ENCODE measurements around the gene RPRD2. TPM values are rescaled to one million over a fixed set of nuclear protein-coding genes. Genes with fewer than 3 reads are reported as not detected.

The RPRD2 gene
- total and polyA plus RNA-seq, 7 donors: 4.2 to 26.7 (median 16.2) TPM

GRCh38 chr1:150477733-150478132 lies 113.8 kb downstream of the RPRD2 start:
- WGBS, 2 donors: 17 to 52% methylated on average over 4 of the region's 4 CpGs
- no peak for DNase-seq
- Histone ChIP-seq H3K27ac (no peak overlapping the region), H3K36me3 (peaks cover 1 to 6% (median 3%) of the 10 kb centered on the region in 4 donors), H3K9me3 (no peaks in the 10 kb centered on the region), H3K4me1 (peaks cover 0 to 4% (median 0%) of the 10 kb centered on the region in 4 donors), H3K27me3 (no peaks in the 10 kb centered on the region), H3K4me3 (no peak overlapping the region)
- intact Hi-C loops (cut with DNase I): no loop called here
- TF ChIP-seq, protein P1, sequence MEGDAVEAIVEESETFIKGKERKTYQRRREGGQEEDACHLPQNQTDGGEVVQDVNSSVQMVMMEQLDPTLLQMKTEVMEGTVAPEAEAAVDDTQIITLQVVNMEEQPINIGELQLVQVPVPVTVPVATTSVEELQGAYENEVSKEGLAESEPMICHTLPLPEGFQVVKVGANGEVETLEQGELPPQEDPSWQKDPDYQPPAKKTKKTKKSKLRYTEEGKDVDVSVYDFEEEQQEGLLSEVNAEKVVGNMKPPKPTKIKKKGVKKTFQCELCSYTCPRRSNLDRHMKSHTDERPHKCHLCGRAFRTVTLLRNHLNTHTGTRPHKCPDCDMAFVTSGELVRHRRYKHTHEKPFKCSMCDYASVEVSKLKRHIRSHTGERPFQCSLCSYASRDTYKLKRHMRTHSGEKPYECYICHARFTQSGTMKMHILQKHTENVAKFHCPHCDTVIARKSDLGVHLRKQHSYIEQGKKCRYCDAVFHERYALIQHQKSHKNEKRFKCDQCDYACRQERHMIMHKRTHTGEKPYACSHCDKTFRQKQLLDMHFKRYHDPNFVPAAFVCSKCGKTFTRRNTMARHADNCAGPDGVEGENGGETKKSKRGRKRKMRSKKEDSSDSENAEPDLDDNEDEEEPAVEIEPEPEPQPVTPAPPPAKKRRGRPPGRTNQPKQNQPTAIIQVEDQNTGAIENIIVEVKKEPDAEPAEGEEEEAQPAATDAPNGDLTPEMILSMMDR (IDR thresholded peaks at IDR 0.05): no peak
- TF ChIP-seq POLR2AphosphoS5 (IDR thresholded peaks at IDR 0.05) (no peak), EP300 (IDR thresholded peaks at IDR 0.05) (no peak), POLR2A (IDR thresholded peaks at IDR 0.05) (no peak)

- Histone ChIP-seq H3K4me3 (no peak overlapping the region), H3K36me3 (no peaks in the 10 kb centered on the region), H3K27me3 (no peaks in the 10 kb centered on the region), H3K27ac (no peak overlapping the region), H3K4me1 (peaks cover 0 to 4% (median 0%) of the 10 kb centered on the region in 4 donors), H3K9me3 (no peaks in the 10 kb centered on the region)
- DNase-seq: no peak
- TF ChIP-seq EP300 (IDR thresholded peaks at IDR 0.05) (no peak), POLR2A (IDR thresholded peaks at IDR 0.05) (no peak), POLR2AphosphoS5 (IDR thresholded peaks at IDR 0.05) (no peak)
- TF ChIP-seq, protein P1 (IDR thresholded peaks at IDR 0.05): no peak
- 40 to 64% methylated on average over 4 of the region's 4 CpGs for WGBS, 2 donors
- intact Hi-C loops (cut with DNase I): no loop called here
Measured at GRCh38 chr1:150479370-150479769, 115.4 kb downstream of the RPRD2 start.

GRCh38 chr1:150479927-150480352 lies 116.0 kb downstream of the RPRD2 start:
- WGBS, 2 donors: 30 to 61% methylated on average over 2 of the region's 2 CpGs
- peak; percentile 11 for DNase-seq
- intact Hi-C loops (cut with DNase I): no loop called here
- Histone ChIP-seq H3K27ac (no peak overlapping the region), H3K4me1 (peaks cover 0 to 4% (median 0%) of the 10 kb centered on the region in 4 donors), H3K36me3 (no peaks in the 10 kb centered on the region), H3K4me3 (no peak overlapping the region), H3K9me3 (no peaks in the 10 kb centered on the region), H3K27me3 (no peaks in the 10 kb centered on the region)
- no peak for TF ChIP-seq POLR2AphosphoS5 (IDR thresholded peaks at IDR 0.05)
- TF ChIP-seq POLR2A (IDR thresholded peaks at IDR 0.05): no peak
- no peak for TF ChIP-seq EP300 (IDR thresholded peaks at IDR 0.05)
- TF ChIP-seq, protein P1 (IDR thresholded peaks at IDR 0.05): no peak

GRCh38 chr1:150484431-150484830 lies 120.5 kb downstream of the RPRD2 start:
- peak; percentile 14 for DNase-seq
- H3K27me3 ChIP-seq: no peaks in the 10 kb centered on the region
- peaks cover 0 to 6% (median 0%) of the 10 kb centered on the region in 4 donors for H3K36me3 ChIP-seq
- H3K4me1 ChIP-seq: peaks cover 0 to 11% (median 9%) of the 10 kb centered on the region in 4 donors
- intact Hi-C loops (cut with DNase I): no loop called here
- no peaks in the 10 kb centered on the region for H3K9me3 ChIP-seq
- H3K4me3 ChIP-seq: no peak overlapping the region
- 88 to 90% methylated on average over 5 of the region's 5 CpGs for WGBS, 2 donors
- H3K27ac ChIP-seq: no peak overlapping the region
- TF ChIP-seq EP300 (IDR thresholded peaks at IDR 0.05): no peak

DNA sequence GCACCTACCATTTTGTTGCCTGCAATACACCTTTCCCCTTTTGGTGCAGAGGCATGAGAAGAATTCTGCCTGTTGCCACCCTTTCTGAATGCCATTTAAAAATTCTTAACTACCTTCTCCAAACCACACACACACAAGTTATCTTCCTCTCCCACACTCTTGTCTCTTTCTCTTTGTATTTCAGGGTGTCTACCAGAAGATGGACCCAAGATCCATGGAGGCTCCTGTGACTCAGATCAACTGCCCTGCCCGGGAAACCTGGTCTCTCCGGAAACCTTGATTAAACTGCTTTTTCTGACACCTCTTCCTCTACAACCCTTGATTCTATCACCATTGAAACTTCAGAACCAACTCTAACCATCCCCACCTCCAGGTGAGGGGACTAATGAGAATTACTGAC lies 120.9 kb downstream of the RPRD2 start:
- intact Hi-C loops (cut with DNase I): no loop called here

More for the DNA sequence above, 120.9 kb downstream of the RPRD2 start:
- TF ChIP-seq POLR2A (IDR thresholded peaks at IDR 0.05) (no peak), POLR2AphosphoS5 (IDR thresholded peaks at IDR 0.05) (no peak), EP300 (IDR thresholded peaks at IDR 0.05) (no peak)
- TF ChIP-seq, protein P1 (IDR thresholded peaks at IDR 0.05): no peak
- 3 to 33% methylated on average over 2 of the region's 2 CpGs for WGBS, 2 donors
- Histone ChIP-seq H3K36me3 (peaks cover 0 to 7% (median 0%) of the 10 kb centered on the region in 4 donors), H3K27me3 (no peaks in the 10 kb centered on the region), H3K4me3 (no peak overlapping the region), H3K27ac (no peak overlapping the region), H3K9me3 (no peaks in the 10 kb centered on the region), H3K4me1 (peaks cover 0 to 11% (median 9%) of the 10 kb centered on the region in 4 donors)
- DNase-seq: no peak

Data from sigmoid colon (tissue), 7 donors.